Tibial nerve (tissue), 4 donors: Measurements from ENCODE around the gene EPAS1. TPM values are rescaled to one million over a fixed set of nuclear protein-coding genes. Genes with fewer than 3 reads are reported as not detected.
A peak's percentile ranks its signal among the peaks of the same experiment; 100 is the strongest.

ENCODE experiments used
- DNase-seq, 2 donors: peaks; one replicate each; pipeline ENCODE4 v3.0.0-alpha.2; 2019; ENCODE audit warnings: low spot score in 2 of 2
- H3K27ac ChIP-seq, 4 donors: fragments of 200-600 bp; sonication (generic) in 3 of 4; one replicate each; pipeline ENCODE4 v1.5.1; 2017 to 2019; ENCODE audit warnings: mild to moderate bottlenecking in 1 of 4
- H3K27me3 ChIP-seq, 2 donors: fragments of 200-600 bp; sonication (generic) in 1 of 2; one replicate each; pipeline versions ENCODE4 v1.5.1 to v1.6.0; 2017 to 2019
- H3K36me3 ChIP-seq, 3 donors: fragments of 200-600 bp; sonication (generic); one replicate each; pipeline ENCODE4 v1.5.1; 2018 to 2019
- H3K4me1 ChIP-seq, 4 donors: fragments of 200-600 bp; sonication (generic) in 3 of 4; one replicate each; pipeline ENCODE4 v1.5.1; 2017 to 2019
- H3K4me3 ChIP-seq, 4 donors: fragments of 200-600 bp; sonication (generic) in 3 of 4; one replicate each; pipeline ENCODE4 v1.5.1; 2017 to 2019; ENCODE audit warnings: mild to moderate bottlenecking in 1 of 4, moderate library complexity in 1 of 4
- H3K9me3 ChIP-seq, 4 donors: fragments of 200-600 bp; sonication (generic) in 3 of 4; one replicate each; pipeline ENCODE4 v1.5.1; 2017 to 2019
- EP300 ChIP-seq, 2 donors: sonication (generic); formaldehyde crosslinking; IDR thresholded peaks; one replicate each; pipeline ENCODE4 v1.6.1; 2017; ENCODE audit warnings: antibody characterized with exemption in 2 of 2, mild to moderate bottlenecking in 1 of 2
- POLR2A ChIP-seq, 2 donors: fragments of 450-650 bp; IDR thresholded peaks; one replicate each; pipeline ENCODE4 v1.6.1; 2017; ENCODE audit warnings: antibody characterized with exemption in 2 of 2, mild to moderate bottlenecking in 2 of 2, moderate library complexity in 2 of 2
- WGBS, 2 donors: methylation state at CpG; one replicate each; pipeline ENCODE4 v1.1.5; 2018; 5-methylcytosine and 5-hydroxymethylcytosine counted together
- total RNA-seq, 4 donors: library from RNA; depleted of rRNA; stranded (reverse); fragments of >200 nt; gene quantifications; one replicate each; pipeline ENCODE4 v1.1.0, GENCODE V29; 2016
- TF ChIP-seq, protein P1 (sequence below), 5 experiments: fragments of 200-600 bp in 3 of 5; fragments of 450-650 bp in 2 of 5; sonication (generic) in 3 of 5; IDR thresholded peaks; one replicate each; pipeline ENCODE4 v1.5.1; 2016 to 2019; ENCODE audit warnings: antibody characterized with exemption in 5 of 5, mild to moderate bottlenecking in 3 of 5, moderate library complexity in 2 of 5

The EPAS1 gene
- total RNA-seq, 4 donors from 2014 or later: 110 to 451 (median 231) TPM

DNA sequence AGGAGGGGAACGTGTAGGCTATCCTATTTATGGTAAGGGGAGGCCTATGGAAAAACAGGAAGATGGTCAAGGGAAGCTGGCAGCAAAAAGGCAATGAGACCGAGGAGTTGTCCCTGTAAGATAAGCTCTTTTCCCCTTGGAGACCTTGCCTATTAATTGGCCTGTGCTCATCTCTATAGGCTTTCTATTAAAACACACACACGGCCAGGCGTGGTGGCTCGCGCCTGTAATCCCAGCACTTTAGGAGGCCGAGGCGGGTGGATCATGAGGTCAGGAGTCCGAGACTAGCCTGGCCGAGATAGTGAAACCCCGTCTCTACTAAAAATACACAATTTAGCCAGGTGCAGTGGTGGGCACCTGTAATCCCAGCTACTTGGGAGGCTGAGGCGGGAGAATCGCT lies 32.1 kb downstream of the EPAS1 start:
- 92 to 95% methylated on average over 13 of the region's 13 CpGs for WGBS, 2 donors
- H3K27ac ChIP-seq: peak overlapping the region in 1 of 4 donors; percentile 75
- H3K4me3 ChIP-seq: no peak overlapping the region
- TF ChIP-seq, protein P1, sequence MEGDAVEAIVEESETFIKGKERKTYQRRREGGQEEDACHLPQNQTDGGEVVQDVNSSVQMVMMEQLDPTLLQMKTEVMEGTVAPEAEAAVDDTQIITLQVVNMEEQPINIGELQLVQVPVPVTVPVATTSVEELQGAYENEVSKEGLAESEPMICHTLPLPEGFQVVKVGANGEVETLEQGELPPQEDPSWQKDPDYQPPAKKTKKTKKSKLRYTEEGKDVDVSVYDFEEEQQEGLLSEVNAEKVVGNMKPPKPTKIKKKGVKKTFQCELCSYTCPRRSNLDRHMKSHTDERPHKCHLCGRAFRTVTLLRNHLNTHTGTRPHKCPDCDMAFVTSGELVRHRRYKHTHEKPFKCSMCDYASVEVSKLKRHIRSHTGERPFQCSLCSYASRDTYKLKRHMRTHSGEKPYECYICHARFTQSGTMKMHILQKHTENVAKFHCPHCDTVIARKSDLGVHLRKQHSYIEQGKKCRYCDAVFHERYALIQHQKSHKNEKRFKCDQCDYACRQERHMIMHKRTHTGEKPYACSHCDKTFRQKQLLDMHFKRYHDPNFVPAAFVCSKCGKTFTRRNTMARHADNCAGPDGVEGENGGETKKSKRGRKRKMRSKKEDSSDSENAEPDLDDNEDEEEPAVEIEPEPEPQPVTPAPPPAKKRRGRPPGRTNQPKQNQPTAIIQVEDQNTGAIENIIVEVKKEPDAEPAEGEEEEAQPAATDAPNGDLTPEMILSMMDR (IDR thresholded peaks at IDR 0.05): no peak
- TF ChIP-seq EP300 (IDR thresholded peaks at IDR 0.05): no peak
- TF ChIP-seq POLR2A (IDR thresholded peaks at IDR 0.05): no peak
- H3K4me1 ChIP-seq: peaks cover 0 to 79% (median 38%) of the 10 kb centered on the region in 4 donors
- DNase-seq: no peak
- no peaks in the 10 kb centered on the region for H3K36me3 ChIP-seq
- no peaks in the 10 kb centered on the region for H3K9me3 ChIP-seq
- no peaks in the 10 kb centered on the region for H3K27me3 ChIP-seq

DNA sequence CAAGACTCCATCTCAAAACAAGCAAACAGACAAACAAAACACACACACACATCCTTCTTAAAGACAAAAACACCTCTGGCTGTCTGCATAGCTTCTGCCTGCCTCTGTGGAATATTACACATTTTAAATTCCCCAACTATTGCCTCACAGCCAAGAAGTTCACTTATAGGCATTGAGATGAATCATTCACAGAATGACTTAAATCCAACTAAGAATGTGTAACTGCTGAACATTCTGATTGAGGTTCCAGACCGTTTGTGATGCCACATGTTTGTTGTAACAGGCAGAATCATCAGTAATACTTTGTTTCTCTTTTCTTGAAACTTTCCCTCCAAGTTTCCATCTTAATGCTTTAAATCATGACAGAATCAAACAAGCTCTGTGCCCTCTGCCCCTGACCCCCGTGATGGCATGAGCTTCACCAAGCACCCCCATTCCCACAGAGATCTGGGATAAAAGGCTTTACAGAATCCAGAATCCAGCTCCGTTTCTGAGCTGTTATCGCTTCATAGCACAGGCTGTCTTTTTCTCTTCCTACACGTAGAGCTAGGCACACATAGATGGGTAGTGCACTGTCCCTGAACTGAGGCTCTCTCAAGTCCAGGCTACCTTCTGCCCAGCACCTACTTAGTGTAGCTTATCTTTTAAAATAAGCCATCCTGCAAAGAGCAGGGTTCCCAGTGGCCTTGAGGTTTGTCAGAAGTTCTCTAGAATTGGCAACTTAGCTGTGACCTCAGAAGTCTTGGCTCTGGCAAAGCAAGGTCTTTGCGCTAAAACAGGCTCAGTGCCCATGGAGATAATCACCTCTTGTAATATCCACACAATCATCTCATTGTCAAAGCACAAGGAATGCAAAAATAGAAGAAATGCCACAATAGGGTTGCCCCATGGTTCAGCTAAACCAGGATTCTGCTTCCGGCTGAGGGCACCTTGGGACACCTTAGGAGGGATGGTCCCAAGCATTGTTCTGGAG lies 32.9 kb downstream of the EPAS1 start:
- Histone ChIP-seq H3K9me3 (no peaks in the 10 kb centered on the region), H3K27ac (peak overlapping the region; percentile 11 to 75 (median 40)), H3K36me3 (no peaks in the 10 kb centered on the region), H3K4me1 (peaks cover 0 to 86% (median 42%) of the 10 kb centered on the region in 4 donors), H3K27me3 (no peaks in the 10 kb centered on the region), H3K4me3 (no peak overlapping the region)
- DNase-seq: no peak
- WGBS, 2 donors: 42 to 44% methylated on average over 7 of the region's 7 CpGs
- TF ChIP-seq, protein P1 (IDR thresholded peaks at IDR 0.05): no peak
- TF ChIP-seq EP300 (IDR thresholded peaks at IDR 0.05) (no peak), POLR2A (IDR thresholded peaks at IDR 0.05) (no peak)

DNA sequence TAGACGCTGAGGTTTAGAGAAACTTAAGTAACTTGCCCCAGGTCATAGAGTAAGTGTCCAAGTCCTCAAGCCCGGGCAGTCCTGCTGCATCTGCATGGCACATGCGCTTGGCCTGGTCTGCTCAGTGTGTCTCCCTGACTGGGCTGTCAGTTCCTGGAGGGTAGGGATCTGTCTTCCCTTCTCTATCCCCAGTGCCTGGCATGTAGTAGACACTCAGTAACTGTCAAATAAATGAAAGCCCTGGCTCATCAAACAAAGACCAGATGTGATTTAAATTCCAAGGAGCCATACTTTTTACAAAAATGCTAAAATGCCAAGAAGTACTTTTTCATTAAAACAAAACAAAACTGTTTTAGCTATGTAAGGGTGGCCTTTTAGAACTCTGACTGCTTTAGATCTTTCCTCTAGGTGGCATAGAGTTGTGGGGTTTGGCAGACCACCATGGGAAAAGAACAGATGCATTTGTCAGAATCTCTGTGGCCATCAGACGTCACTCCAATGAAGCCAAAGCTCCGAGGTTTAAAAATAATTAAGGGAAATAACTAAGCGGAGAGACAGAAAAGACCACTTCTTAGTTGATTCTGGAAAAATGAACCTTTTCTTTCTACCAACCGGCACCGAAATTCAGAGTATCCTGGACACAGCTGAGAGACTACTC lies 34.0 kb downstream of the EPAS1 start:
- no peak overlapping the region for H3K4me3 ChIP-seq
- DNase-seq: no peak
- no peaks in the 10 kb centered on the region for H3K27me3 ChIP-seq
- WGBS, 2 donors: 64 to 72% methylated on average over 8 of the region's 8 CpGs
- peaks cover 0 to 93% (median 48%) of the 10 kb centered on the region in 4 donors for H3K4me1 ChIP-seq
- H3K27ac ChIP-seq: peak overlapping the region in 3 of 4 donors; percentile 19 to 75 (median 60)
- TF ChIP-seq EP300 (IDR thresholded peaks at IDR 0.05): no peak
- TF ChIP-seq POLR2A (IDR thresholded peaks at IDR 0.05): no peak
- TF ChIP-seq, protein P1 (IDR thresholded peaks at IDR 0.05): no peak
- no peaks in the 10 kb centered on the region for H3K9me3 ChIP-seq
- no peaks in the 10 kb centered on the region for H3K36me3 ChIP-seq

DNA sequence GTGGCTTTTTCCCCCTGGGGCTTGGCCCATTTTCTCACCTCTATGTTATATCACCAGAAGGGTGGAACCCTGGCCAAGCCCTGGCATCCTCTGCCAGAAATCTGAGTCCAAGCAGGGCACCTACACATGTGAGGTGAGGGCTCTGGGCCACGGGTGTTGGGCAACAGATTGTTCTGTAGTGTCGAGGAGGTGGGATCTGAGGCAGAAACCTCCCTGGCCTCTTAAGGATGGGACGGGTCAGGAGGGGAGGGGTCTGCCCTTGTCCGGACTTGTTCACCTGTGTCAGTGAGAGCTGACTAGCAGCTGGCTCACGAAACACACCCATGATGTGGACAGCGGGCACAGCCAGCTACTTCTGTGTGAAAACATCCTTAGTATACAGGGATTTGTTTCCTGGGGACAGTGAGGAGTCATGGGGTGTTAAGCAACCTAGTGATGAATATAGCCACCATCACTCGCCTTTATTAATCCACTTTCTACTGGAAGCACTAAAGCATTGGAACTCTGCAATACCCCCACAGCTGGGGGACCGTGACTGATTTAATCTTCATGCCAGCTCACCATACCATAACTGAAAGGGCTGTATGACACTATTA lies 35.6 kb downstream of the EPAS1 start:
- WGBS, 2 donors: 94 to 95% methylated on average over 8 of the region's 8 CpGs
- Histone ChIP-seq H3K4me3 (no peak overlapping the region), H3K9me3 (no peaks in the 10 kb centered on the region), H3K4me1 (peaks cover 0 to 95% (median 58%) of the 10 kb centered on the region in 4 donors), H3K27me3 (no peaks in the 10 kb centered on the region), H3K27ac (peak overlapping the region in 3 of 4 donors; percentile 7 to 94 (median 92)), H3K36me3 (no peaks in the 10 kb centered on the region)
- DNase-seq: no peak
- TF ChIP-seq, protein P1 (IDR thresholded peaks at IDR 0.05): no peak
- TF ChIP-seq EP300 (IDR thresholded peaks at IDR 0.05): no peak
- no peak for TF ChIP-seq POLR2A (IDR thresholded peaks at IDR 0.05)
